ENCODE measurements around the gene PDZD2. TPM values are rescaled to one million over a fixed set of nuclear protein-coding genes. Genes with fewer than 3 reads are reported as not detected.

Gene PDZD2
- total and polyA plus RNA-seq, 2 donors (not counting 3 experiments of a cell fraction or from before 2014, with no cell fraction given) = 0.66 to 6.9 TPM

DNA sequence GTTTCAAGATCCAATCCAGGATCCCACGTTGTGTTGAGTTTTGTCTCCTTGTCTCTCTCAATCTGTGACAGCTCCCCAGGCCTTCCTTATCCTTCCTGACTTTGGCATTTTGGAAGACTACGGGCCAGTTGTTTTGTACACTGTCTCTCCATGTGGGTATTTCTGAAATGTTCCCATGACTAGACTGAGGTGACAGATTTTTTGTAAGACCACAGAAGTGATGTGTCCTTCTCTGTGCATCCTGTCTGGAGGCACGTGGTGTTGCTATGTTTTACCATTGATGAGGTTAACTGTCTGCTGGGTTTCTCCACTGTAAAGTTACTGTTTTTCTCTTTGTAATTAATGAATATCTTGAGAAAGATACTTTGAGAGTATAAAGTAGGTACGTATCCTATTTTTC is 15.7 kb upstream of the PDZD2 start:
- no peak overlapping the region for H3K4me3 ChIP-seq (replicated peaks in 1 of 3; ENCODE audit: insufficient read depth in 1 of 3, low read depth in 1 of 3, low read length in 3 of 3)
- dilution Hi-C loops (cut with MboI; ENCODE audit: extremely low pct_ligation_motif_present, low sequenced_read_pairs) = no loop called here
- H3K27ac ChIP-seq (ENCODE audit: insufficient read depth, low read depth, low read length) = no peak overlapping the region
- no peaks in the 10 kb centered on the region for H3K4me1 ChIP-seq (ENCODE audit: control insufficient read depth, extremely low read depth, insufficient read depth, low read length)
- H3K9ac ChIP-seq (replicated peaks; ENCODE audit: extremely low read depth, insufficient read depth, low read length) = no peak overlapping the region
- POLR2A ChIA-PET = no interaction called here
- DNase-seq (ENCODE audit: low read depth, low spot score) = no peak
- H3K4me2 ChIP-seq (ENCODE audit: insufficient read depth, low read length) = no peak overlapping the region
- H3K9me3 ChIP-seq (replicated peaks; ENCODE audit: control insufficient read depth, insufficient read depth, low read length) = no peaks in the 10 kb centered on the region
- no peaks in the 10 kb centered on the region for H3K79me2 ChIP-seq (ENCODE audit: control insufficient read depth, insufficient read depth, low read length)
- H3K36me3 ChIP-seq (ENCODE audit: control insufficient read depth in 2 of 2, extremely low read depth in 1 of 2, insufficient read depth in 2 of 2, low read length in 2 of 2) = no peaks in the 10 kb centered on the region
- peaks cover 0 to under 1% of the 10 kb centered on the region in 2 experiments for H3K27me3 ChIP-seq (ENCODE audit: control insufficient read depth in 2 of 2, insufficient read depth in 2 of 2, low read length in 2 of 2)
- CTCF ChIA-PET = no interaction called here
- no TSS peak for BruUV-seq (replicated peaks)
- intact Hi-C loops (cut with micrococcal nuclease) = no loop called here
- H2AFZ ChIP-seq (ENCODE audit: low read depth, low read length) = no peak overlapping the region
- no peaks in the 10 kb centered on the region for H4K20me1 ChIP-seq (replicated peaks; ENCODE audit: control insufficient read depth, extremely low read depth, insufficient read depth, low read length)
- no peaks in the 10 kb centered on the region for H3K9me1 ChIP-seq (replicated peaks; ENCODE audit: control insufficient read depth, extremely low read depth, insufficient read depth, low read length)
- FAIRE-seq = no peak
- TF ChIP-seq POLR2A (IDR thresholded peaks at IDR 0.05; ENCODE audit: low read depth, low read length) = no peak
- TF ChIP-seq EZH2 (IDR thresholded peaks at IDR 0.05; ENCODE audit: borderline replicate concordance, low read depth, low read length, severe bottlenecking) = no peak
- TF ChIP-seq POLR2AphosphoS5 (IDR thresholded peaks at IDR 0.05; ENCODE audit: insufficient read depth, low read depth, low read length) = no peak
- TF ChIP-seq, protein P1, sequence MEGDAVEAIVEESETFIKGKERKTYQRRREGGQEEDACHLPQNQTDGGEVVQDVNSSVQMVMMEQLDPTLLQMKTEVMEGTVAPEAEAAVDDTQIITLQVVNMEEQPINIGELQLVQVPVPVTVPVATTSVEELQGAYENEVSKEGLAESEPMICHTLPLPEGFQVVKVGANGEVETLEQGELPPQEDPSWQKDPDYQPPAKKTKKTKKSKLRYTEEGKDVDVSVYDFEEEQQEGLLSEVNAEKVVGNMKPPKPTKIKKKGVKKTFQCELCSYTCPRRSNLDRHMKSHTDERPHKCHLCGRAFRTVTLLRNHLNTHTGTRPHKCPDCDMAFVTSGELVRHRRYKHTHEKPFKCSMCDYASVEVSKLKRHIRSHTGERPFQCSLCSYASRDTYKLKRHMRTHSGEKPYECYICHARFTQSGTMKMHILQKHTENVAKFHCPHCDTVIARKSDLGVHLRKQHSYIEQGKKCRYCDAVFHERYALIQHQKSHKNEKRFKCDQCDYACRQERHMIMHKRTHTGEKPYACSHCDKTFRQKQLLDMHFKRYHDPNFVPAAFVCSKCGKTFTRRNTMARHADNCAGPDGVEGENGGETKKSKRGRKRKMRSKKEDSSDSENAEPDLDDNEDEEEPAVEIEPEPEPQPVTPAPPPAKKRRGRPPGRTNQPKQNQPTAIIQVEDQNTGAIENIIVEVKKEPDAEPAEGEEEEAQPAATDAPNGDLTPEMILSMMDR (IDR thresholded peaks at IDR 0.05; ENCODE audit: extremely low read depth in 1 of 2, insufficient read depth in 1 of 2, low read depth in 1 of 2, low read length in 2 of 2) = no peak
- TF ChIP-seq FOS (IDR thresholded peaks at IDR 0.05; ENCODE audit: borderline replicate concordance, insufficient read depth, low read length) = no peak
- TF ChIP-seq, protein P2, sequence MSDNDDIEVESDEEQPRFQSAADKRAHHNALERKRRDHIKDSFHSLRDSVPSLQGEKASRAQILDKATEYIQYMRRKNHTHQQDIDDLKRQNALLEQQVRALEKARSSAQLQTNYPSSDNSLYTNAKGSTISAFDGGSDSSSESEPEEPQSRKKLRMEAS (IDR thresholded peaks at IDR 0.05; ENCODE audit: insufficient read depth, insufficient read length) = no peak
- no peak for TF ChIP-seq JUN (IDR thresholded peaks at IDR 0.05; ENCODE audit: borderline replicate concordance, insufficient read depth, insufficient read length, low read depth)
- TF ChIP-seq MYC (IDR thresholded peaks at IDR 0.05; ENCODE audit: low read depth, low read length) = no peak
- no peak for TF ChIP-seq GATA2 (IDR thresholded peaks at IDR 0.05; ENCODE audit: insufficient read depth, insufficient read length, low read depth, low read length)

Measured in endothelial cell of umbilical vein (primary cell).